ENCODE data around the gene PFN3.

DNA sequence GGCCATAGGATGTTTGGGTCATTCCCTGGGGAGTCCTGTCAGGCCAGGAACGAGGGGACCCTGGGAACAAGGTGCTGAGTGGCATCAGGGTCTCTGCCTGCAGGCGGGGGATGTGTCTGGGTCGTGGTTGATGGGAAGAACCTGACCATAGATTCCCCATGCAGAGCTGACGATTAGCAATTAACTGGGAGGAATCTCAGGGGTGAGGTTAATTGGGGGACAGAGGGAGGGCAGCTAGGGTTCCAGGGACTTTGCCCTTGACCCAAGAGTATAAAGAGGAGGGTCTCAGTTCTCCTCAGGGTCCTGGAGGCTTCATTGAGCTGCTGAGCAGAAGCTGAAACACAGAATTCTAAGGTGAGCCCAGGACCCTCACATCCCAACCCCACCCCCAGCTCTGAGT, 16.3 kb downstream of the PFN3 start, which contains the start of gene SLC34A1:
- TF ChIP-seq POLR2A (IDR thresholded peaks at IDR 0.05), result no peak
- TF ChIP-seq, protein P1, sequence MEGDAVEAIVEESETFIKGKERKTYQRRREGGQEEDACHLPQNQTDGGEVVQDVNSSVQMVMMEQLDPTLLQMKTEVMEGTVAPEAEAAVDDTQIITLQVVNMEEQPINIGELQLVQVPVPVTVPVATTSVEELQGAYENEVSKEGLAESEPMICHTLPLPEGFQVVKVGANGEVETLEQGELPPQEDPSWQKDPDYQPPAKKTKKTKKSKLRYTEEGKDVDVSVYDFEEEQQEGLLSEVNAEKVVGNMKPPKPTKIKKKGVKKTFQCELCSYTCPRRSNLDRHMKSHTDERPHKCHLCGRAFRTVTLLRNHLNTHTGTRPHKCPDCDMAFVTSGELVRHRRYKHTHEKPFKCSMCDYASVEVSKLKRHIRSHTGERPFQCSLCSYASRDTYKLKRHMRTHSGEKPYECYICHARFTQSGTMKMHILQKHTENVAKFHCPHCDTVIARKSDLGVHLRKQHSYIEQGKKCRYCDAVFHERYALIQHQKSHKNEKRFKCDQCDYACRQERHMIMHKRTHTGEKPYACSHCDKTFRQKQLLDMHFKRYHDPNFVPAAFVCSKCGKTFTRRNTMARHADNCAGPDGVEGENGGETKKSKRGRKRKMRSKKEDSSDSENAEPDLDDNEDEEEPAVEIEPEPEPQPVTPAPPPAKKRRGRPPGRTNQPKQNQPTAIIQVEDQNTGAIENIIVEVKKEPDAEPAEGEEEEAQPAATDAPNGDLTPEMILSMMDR (IDR thresholded peaks at IDR 0.05), result no peak
